ENCODE results near the gene SLC25A43.
"Not testable (repeated sequence)": the region's sequence is repeated elsewhere in the genome, so short reads cannot be mapped to it uniquely, and the experiment has no call there.

Gene SLC25A43

DNA sequence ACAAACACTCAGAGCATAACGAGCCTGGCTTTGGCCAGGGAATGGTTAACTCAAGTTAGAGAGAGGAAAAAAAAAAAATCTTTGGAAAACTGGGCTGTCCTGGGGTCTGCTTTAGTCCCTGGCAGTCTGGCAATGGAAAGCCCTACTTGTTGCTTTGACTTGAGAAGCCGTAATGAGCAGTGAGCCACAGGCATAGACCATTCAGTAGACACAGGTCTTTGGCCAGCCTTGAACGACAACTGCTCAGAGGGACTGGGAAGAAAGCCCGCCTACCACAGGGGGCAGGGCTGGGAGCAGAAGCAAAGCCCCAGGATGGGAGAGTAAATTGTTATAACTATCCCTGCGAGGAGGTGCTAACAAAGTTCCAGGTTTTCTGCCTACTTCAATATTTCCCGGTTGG lies 25.9 kb downstream of the SLC25A43 start:
- H3K36me3 Mint-ChIP-seq (ENCODE audit: low read depth): peaks cover 17% of the 10 kb centered on the region
- peaks cover 48% of the 10 kb centered on the region for H3K9me3 Mint-ChIP-seq
- DNase-seq: no peak
- no peak overlapping the region for H3K27ac Mint-ChIP-seq
- TF ChIP-seq CTCF (IDR thresholded peaks at IDR 0.05): no peak
- H3K27me3 Mint-ChIP-seq (ENCODE audit: low read depth, poor library complexity): peaks cover 3% of the 10 kb centered on the region
- no peaks in the 10 kb centered on the region for H3K4me1 Mint-ChIP-seq
- no peak overlapping the region for H3K4me3 Mint-ChIP-seq

DNA sequence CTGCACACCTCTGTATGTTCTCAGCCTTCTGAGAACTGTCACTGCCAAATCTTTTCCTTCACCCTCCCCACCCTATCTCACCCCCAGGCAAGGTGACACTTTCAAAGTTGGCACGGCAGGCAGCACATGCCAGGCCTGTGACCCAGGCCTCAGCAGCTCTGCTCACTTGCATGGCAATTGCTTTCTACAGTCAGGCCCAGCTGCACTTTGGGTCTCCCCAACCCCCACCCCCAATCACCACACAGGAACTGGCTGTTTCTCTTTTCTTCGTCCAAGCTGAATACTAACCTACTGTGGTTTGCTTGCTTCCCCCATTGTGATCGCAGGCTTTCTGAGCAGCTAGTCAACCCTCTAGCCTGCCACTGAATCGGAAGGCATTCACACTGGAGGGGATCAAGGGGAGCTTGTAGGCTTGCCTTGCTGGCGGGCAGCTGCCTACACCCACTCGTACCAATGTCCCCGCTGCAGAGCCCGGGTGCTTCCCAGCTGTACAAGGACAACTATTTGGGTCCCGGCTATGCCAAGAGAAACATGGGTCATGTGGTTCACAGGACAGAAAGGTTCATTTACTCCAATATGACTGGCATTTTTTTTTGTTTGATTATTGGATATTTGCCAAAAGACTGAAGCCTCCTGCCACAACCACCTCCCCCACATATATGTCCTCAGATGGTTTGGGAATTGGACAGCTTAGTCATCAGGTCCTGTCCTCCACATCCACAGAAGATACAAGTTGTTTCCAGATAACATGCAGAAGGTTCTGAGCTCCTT lies 28.1 kb downstream of the SLC25A43 start:
- no peak for TF ChIP-seq CTCF (IDR thresholded peaks at IDR 0.05)
- peaks cover 17% of the 10 kb centered on the region for H3K36me3 Mint-ChIP-seq (ENCODE audit: low read depth)
- H3K27ac Mint-ChIP-seq: no peak overlapping the region
- peaks cover 49% of the 10 kb centered on the region for H3K9me3 Mint-ChIP-seq
- no peak for DNase-seq
- H3K4me1 Mint-ChIP-seq: no peaks in the 10 kb centered on the region
- H3K27me3 Mint-ChIP-seq (ENCODE audit: low read depth, poor library complexity): peaks cover 6% of the 10 kb centered on the region
- H3K4me3 Mint-ChIP-seq: no peak overlapping the region

DNA sequence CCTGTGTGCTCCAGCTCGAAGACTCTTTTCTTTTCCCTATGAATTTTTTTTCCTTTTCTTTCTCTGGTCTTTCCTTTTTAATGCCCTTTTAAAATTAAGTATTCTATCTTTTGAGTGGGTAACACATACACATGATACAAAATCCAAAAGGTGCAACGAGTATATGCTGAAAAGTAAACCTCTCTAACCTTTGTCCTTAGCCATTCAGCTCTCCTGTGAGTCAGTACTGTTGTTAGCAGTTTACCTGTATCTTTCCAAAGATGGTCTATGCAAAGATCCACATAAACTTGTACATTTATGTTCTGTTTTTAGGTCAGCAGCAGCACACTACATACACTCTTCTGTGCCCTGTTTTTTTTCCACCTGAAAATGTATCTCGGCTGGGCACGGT lies 28.7 kb downstream of the SLC25A43 start:
- Mint-ChIP-seq H3K36me3 (ENCODE audit: low read depth) (peaks cover 17% of the 10 kb centered on the region), H3K27me3 (ENCODE audit: low read depth, poor library complexity) (peaks cover 6% of the 10 kb centered on the region), H3K9me3 (peaks cover 46% of the 10 kb centered on the region), H3K4me1 (no peaks in the 10 kb centered on the region), H3K27ac (no peak overlapping the region), H3K4me3 (no peak overlapping the region)
- DNase-seq: no peak
- TF ChIP-seq CTCF (IDR thresholded peaks at IDR 0.05): no peak

DNA sequence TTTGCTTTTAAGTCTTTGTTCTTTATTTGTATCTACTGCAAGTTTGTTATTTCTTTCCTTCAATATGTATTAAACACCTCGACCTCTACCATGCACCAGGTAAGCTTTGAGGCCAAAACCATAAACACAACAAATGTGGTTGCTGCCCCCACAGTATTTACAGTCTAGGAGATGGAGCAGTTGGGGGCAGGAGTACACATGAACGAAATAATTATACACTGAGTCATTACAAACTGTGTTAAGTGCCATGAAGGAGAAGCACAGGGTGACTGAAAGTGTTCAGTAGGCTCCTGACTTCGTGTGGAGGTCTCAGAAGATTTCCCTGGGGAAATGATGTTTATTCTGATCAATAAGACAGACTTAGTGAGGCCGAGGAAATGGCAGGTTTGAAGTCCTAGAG lies 30.3 kb downstream of the SLC25A43 start:
- H3K9me3 Mint-ChIP-seq: peaks cover 62% of the 10 kb centered on the region
- H3K36me3 Mint-ChIP-seq (ENCODE audit: low read depth): peaks cover 28% of the 10 kb centered on the region
- no peak for TF ChIP-seq CTCF (IDR thresholded peaks at IDR 0.05)

DNA sequence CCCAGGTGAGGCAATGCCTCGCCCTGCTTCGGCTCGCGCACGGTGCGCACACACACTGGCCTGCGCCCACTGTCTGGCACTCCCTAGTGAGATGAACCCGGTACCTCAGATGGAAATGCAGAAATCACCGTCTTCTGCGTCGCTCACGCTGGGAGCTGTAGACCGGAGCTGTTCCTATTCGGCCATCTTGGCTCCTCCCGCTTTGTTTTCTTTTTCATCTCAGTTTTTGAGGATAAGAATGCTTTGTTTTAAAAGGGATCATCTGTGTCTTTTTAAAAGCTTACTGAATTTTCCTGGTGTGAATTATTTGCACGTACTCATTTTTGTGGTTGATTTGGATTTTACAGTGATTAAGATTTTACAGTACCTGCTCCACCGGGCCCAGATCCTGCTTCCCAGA lies 42.2 kb downstream of the SLC25A43 start:
- H3K4me1 Mint-ChIP-seq; H3K27ac Mint-ChIP-seq; DNase-seq; H3K27me3 Mint-ChIP-seq (ENCODE audit: low read depth, poor library complexity): not testable (repeated sequence)
- peaks cover 23% of the 10 kb centered on the region for H3K9me3 Mint-ChIP-seq
- peaks cover 17% of the 10 kb centered on the region for H3K36me3 Mint-ChIP-seq (ENCODE audit: low read depth)
- H3K4me3 Mint-ChIP-seq: peak overlapping the region; percentile 52

More for the DNA sequence above, 30.3 kb downstream of the SLC25A43 start:
- H3K4me1 Mint-ChIP-seq: no peaks in the 10 kb centered on the region
- H3K27me3 Mint-ChIP-seq (ENCODE audit: low read depth, poor library complexity): peaks cover 6% of the 10 kb centered on the region
- no peak overlapping the region for H3K4me3 Mint-ChIP-seq
- H3K27ac Mint-ChIP-seq: no peak overlapping the region
- no peak for DNase-seq

GRCh38 chrX:119442286-119442685 lies 43.1 kb downstream of the SLC25A43 start:
- Mint-ChIP-seq H3K36me3 (ENCODE audit: low read depth) (peaks cover 17% of the 10 kb centered on the region), H3K27me3 (ENCODE audit: low read depth, poor library complexity) (no peaks in the 10 kb centered on the region), H3K4me1 (no peaks in the 10 kb centered on the region), H3K4me3 (no peak overlapping the region), H3K27ac (no peak overlapping the region), H3K9me3 (peaks cover 23% of the 10 kb centered on the region)
- DNase-seq: no peak
- TF ChIP-seq CTCF (IDR thresholded peaks at IDR 0.05): no peak
